Fibroblast of villous mesenchyme (primary cell): ENCODE data around the gene ZNF768. TPM values are rescaled to one million over a fixed set of nuclear protein-coding genes. Genes with fewer than 3 reads are reported as not detected.

ENCODE experiments used
- DNase-seq: peaks from one replicate; pipeline ENCODE4 v3.0.0-alpha.2; 2010; ENCODE audit warnings: low read depth
- H3K4me3 ChIP-seq: 2 replicates; pipeline ENCODE4 v1.5.1; 2011; ENCODE audit warnings: low read depth, mild to moderate bottlenecking, low read length
- CTCF ChIP-seq: IDR thresholded peaks from 2 replicates; pipeline ENCODE4 v1.5.1; 2012; ENCODE audit warnings: low read depth, mild to moderate bottlenecking, low read length; ENCODE audit not compliant: insufficient read depth
- total RNA-seq: library from RNA; depleted of rRNA; stranded (reverse); fragments of >200 nt; gene quantifications from 2 replicates; pipeline ENCODE4 v1.2.3, GENCODE V29; 2012

ZNF768 gene
- total RNA-seq, 1 donor, result 22.0 TPM

DNA sequence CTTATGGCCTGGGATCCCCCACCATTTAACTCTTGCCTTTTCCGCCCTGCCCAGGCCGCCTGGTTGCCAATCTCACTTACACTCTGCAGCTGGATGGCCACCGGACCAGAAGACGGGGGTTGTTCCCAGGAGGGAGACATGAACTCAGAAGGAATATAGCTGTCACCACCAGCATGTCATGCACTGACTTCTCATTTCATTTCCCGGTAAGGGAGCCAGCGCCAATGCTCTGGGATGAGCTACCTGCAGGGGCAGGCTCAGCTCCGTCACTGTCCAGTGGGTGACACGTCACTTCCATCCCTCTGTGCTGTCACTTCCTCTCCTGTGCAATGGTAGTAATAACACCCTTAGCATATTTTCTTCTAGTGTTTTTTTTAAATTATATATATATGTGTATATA is 27.1 kb downstream of the ZNF768 start:
- H3K4me3 ChIP-seq, result no peak overlapping the region
- no peak for DNase-seq
- no peak for TF ChIP-seq CTCF

DNA sequence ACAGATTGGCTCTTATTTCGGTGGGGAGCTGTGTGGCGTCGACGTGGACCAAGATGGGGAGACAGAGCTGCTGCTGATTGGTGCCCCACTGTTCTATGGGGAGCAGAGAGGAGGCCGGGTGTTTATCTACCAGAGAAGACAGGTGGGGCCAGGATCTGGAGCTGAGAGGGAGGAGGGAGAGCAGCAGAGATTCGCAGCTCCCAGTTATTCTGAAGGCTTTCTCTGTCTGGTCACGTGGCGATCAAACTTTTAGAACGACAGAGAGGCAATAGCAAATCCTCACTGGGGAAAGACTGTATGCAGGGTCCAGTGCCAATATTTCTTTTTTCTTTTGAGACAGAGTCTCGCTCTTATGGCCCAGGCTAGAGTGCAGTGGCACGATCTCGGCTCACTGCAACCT is 31.7 kb downstream of the ZNF768 start:
- no peak for DNase-seq

GRCh38 chr16:30493941-30494488 is 32.4 kb downstream of the ZNF768 start:
- H3K4me3 ChIP-seq, result no peak overlapping the region
- DNase-seq, result no peak
- TF ChIP-seq CTCF, result no peak

More for the DNA sequence above, 31.7 kb downstream of the ZNF768 start:
- H3K4me3 ChIP-seq, result no peak overlapping the region
- no peak for TF ChIP-seq CTCF

GRCh38 chr16:30491744-30492308 is 34.5 kb downstream of the ZNF768 start:
- no peak overlapping the region for H3K4me3 ChIP-seq
- TF ChIP-seq CTCF, result no peak
- DNase-seq, result peak; percentile 73

DNA sequence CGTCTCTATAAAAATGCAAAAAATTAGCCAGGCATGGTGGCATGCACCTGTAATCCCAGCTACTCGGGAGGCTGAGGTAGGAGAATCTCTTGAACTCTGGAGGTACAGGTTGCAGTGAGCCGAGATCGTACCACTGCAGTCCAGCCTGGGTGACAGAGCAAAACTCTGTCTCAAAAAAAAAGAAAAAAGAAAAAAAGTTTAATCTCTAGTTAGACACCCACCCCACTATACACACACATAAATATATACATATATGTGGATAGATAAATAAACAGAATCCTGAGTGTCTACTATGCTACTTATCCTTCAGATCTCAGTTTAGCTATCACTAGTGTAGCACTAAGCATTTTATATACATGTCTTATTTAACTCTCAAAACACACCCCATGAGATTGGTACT is 35.1 kb downstream of the ZNF768 start:
- H3K4me3 ChIP-seq, result no peak overlapping the region
- TF ChIP-seq CTCF, result no peak
- no peak for DNase-seq

- H3K4me3 ChIP-seq, result no peak overlapping the region
- no peak for TF ChIP-seq CTCF
- DNase-seq, result no peak
These were observed 36.2 kb downstream of the ZNF768 start for GRCh38 chr16:30490210-30490609.
